Activated T-helper 9 cell treated with anti-CD3 and anti-CD28 coated beads, Interleukin-2, amount 50 U/mL, for 16 hours (primary cell): ENCODE measurements around the gene ASIC3.

Experiments used
- DNase-seq: peaks from one replicate; pipeline ENCODE4 v3.0.0-alpha.2; 2020; ENCODE audit warnings: low read depth

The ASIC3 gene

DNA sequence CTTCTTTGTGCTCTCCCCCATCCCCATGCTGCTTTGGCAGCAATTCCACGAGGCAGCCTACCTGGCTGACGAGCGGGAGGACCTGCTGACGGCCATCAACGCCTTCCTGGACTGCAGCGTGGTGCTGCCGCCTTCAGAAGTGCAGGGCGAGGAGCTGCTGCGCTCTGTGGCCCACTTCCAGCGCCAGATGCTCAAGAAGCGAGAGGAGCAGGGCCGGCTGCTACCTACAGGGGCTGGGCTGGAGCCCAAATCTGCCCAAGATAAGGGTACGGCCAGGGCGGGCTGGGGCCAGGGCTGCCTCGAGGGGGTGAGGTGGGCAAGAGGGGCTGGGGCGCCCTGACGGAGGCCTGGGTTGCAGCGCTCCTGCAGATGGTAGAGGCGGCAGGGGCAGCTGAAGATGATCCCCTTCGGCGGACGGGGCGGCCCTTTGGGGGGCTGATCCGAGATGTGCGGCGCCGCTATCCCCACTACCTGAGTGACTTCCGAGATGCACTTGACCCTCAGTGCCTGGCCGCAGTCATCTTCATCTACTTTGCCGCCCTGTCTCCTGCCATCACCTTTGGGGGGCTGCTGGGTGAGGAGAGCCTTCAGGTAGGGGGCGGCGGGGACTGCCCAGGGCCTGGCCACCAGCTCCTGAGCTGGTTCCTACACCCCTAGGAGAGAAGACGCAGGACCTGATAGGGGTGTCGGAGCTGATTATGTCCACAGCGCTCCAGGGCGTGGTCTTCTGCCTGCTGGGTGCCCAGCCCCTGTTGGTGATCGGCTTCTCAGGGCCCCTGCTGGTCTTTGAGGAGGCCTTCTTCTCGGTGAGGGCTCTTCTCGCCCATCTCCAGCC, 22.9 kb downstream of the ASIC3 start:
- no peak for DNase-seq

DNA sequence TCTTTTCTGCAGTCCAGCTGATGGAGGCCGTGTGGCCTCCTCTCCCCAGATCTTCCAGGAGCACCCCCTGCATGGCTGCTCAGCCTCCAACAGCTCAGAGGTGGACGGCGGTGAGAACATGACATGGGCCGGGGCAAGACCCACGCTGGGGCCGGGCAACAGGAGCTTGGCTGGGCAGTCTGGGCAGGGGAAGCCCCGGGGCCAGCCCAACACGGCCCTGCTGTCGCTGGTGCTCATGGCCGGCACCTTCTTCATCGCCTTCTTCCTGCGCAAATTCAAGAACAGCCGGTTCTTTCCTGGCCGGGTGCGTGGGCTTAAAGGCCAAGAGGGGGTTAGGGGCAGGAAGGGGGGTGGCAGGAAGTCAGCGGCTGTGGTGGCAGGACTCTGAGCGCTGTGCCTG, 25.7 kb downstream of the ASIC3 start:
- DNase-seq, result no peak

DNA sequence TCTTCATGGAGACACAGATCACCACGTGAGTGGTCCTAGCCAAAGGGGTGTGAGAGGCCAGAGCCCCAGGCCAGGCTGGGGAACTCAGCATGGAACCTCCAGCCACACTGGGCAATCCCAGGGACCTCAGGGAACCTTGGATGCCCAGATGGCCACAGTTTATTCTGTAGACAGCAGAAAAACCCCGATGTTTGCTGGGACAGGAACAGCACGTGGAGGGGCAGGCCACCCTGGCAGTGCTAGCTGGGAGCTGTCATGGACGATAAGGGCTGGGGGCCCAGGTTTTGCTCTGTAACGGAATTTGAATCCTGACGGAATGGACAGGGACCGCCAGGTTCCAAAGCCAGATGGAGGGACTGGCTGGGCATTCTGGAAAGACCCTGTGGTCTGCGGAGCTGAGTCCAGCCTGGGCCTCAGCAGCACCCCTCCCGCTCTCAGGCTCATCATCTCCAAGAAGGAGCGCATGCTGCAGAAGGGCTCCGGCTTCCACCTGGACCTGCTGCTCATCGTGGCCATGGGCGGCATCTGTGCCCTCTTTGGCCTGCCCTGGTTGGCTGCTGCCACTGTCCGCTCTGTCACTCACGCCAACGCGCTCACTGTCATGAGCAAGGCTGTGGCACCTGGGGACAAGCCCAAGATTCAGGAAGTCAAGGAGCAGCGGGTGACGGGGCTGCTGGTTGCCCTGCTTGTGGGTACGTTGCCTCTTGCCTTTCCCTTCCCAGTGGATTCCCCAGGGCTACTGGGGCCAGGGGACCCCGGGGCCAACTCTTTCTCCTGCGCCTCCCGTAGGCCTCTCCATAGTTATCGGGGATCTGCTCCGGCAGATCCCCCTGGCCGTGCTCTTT, 26.7 kb downstream of the ASIC3 start:
- DNase-seq, result no peak

DNA sequence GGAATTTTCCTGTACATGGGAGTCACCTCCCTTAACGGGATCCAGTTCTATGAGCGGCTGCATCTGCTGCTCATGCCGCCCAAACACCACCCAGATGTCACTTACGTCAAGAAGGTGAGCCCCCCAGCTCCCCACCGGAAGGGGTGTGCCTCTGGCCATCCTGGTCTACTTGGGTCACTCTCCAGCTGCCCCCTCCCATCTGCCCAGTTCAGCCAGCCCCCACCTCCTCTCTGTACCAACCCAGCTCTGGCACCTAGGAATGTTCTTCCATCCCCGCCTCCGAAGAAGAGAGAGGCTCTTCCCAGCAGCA, 27.3 kb downstream of the ASIC3 start:
- DNase-seq, result no peak

DNA sequence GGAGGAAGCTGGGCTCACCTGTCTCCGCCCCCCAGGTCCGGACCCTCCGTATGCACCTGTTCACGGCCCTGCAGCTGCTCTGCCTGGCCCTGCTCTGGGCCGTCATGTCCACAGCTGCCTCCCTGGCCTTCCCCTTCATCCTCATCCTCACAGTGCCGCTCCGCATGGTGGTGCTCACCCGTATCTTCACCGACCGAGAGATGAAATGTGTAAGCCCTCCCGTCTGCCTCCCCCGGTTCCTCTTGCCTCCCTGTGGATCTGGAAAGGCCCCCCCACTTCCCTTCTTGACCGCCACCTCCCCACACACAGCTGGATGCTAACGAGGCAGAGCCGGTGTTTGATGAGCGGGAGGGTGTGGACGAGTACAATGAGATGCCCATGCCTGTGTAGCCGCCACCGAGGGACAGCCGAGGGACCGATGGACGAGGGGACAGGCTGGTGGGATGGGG, 27.7 kb downstream of the ASIC3 start:
- no peak for DNase-seq

DNA sequence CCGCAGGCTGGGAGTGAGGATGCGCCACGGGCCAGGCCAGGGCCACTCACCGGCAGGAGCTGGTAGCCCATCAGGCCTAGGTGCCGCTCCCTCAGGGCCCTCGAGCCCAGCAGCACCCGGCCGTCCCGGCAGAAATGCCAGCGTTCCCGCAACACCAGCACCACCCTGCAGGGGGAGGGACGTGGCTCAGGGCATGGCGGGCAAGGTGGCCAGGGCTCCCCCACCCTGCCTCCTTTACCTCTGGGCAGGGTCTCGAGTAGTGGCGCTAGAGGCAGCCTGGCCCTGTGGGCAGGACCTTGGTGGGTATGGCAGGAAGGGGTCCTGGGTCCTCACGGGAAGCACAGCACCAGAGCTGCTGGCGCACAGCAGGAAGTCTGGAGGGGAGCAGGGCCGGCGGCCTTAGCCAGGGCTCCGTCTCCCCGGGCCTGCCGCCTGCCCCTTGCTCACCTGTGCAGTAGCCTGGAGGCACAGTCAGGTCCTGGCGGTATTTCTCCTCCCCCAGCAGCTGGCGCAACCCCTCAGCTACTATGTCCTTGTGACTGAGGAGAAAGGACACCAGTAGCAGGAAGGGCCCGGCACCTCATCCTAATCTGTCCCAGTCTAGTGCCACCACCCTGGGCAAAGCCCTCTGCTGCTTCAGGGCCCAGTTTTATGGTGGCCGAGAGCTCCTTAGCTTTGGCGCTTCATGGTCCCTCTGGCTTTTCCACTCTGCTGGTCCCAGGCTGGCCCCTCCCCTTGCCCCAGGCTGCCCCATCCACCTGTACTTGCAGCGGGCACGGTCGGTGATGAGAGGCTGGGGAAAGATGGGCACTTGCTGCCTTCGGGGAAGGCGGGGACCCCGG, 28.8 kb downstream of the ASIC3 start:
- no peak for DNase-seq

DNA sequence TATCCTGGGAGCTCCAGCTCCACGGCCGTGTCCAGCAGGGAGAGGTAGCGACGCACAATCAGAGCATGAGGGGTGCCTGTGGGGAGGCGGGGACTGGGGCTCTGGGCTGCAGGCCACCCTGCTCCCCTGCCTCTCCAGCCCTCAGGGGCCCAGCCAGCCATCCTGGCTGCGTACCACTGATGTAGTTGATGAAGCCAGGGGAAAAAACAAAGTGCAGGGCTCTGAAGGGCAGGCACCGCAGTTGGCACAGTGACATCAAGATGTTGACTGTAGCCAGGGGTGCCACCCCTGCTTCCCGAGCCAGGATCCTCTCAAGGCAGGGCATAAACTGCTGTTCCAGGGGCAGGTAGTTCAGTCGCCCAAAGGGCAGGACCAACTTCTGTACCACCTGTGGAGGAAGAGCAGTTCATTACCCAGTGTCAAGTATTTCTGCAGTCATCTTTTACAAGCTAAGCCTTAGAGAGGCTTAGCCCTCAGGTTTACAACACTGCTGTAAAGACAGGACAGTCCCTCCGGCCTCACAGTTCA, 29.4 kb downstream of the ASIC3 start:
- no peak for DNase-seq

DNA sequence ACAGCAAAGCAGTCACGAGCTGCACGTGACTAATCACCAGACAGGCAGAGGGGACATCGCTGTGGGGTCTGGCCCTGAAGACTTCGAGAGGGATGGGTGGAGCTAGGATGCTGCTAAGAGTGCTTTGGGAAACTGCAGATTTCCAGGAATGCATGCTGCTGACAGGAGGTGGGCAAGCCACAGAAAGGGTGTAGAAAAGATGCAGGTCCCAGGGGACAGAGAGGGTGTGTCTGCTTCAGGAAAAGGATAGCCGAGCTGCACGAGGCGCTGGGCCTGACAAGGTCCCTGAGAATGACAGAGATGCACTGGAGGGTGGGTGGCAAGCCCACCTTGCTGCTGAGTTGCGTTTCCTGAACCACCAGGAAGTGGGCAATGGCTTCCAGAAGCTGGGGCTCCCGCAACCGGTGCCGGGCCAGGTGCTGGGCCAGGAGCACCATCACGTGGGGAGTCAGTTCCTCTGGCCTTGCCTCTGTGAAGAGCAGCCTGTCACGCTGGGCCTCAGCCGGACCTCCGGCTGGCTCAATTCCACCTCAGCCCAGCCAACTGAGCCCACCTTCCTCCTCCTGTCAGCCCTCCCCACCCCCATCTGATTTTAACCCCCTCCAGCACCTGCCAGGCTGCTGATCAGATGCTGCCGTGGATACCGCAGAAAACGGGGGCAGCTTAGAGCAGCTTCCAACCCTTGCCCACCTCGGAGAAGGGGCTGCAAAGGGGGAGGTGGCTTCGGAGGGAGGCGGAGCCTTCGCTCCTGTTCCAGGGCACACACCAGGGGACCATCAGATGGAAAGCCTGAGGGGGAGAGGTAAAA, 30.1 kb downstream of the ASIC3 start:
- DNase-seq, result no peak

DNA sequence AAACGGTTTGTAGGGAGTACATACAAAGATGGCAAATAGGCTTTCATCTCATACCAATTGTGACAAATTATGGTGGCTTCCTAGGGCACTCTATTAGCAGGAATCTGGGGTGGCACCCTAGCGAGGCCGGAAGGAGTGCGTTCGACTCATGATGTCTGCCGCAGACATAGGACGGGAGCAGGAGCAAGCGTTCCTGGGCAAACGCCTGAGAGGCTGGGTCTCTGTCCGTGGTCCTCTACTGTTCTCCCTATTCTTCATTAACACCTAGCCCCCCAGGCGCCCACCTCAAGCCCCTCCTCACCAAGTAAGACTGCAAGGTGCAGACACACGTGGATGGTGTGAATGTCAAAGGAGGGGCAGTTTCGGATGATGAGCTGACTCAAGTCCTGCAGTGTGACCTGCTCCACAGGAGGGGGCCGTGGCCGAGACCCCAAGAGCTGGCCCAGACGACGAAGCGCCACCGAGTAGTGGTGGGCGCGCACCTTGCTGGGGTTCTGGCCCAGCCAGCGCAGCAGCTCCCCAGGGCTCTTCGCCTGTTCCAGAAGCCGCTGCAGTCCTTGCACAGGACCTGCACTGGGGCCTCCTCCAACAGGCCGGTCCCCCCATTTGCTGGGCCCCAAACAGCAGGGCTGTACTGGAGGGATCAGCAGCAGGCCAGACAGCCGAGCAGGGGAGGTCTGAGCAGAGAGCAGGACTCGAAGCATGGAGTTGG, 31.0 kb downstream of the ASIC3 start:
- no peak for DNase-seq

DNA sequence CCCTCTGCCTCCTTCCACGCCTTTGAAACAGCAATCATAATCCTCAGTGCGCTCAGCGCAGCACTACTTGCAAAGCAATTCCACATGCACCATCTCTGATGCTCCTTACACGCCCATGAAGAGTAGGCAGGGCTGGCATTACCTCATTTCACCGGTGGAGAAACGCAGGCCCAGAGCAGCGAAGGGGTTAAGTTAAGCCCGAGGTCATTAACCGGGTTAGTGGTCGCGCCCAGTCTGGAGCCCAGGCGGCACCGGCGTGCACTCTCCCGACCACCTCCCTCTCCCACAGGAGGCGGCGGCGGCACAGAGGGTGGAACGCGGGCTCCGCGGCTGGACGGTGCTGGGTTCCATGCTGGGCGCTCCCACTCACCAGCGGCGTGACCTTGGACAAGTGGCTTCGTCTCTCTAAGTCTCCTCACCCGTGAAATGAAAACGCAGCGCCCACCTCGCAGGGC, 31.8 kb downstream of the ASIC3 start:
- no peak for DNase-seq

DNA sequence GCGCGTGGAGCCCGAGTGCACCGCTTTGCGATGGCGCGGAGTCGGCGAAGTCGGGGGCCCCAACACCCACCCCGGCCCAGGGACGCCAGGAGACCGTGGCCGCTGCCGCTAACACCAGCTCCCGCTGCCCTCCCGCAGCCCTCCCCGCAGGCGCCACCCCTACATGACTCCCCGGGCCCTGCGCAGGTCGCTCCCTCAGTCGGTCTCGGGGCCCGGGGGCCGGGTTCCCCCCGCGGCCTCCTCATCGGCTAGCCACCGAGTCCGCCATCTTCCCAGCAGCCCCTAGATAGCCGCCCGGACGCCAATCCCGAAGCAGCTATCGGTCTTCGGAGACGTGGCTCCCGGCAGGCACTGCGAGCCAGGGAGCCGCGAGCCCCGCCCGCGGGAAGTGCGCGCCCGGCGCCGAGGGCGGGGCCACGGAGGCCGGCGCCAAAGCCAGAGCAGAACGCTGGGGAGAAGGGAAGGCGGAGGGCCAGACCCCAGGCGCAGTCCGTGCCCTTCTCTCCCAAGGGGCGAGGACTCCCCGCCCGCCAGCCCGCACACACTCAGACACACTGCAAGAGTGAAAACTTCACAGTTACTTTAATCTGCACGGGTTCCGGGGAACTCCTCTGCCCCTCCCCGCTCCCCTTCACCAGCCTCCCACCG, 32.3 kb downstream of the ASIC3 start, which contains the start of gene FASTK:
Gene FASTK (minus strand): TSS at position 288 of the 648 bp plus-strand sequence. CDS start 43 bp downstream, at position 245.
- peak; percentile 84 for DNase-seq

DNA sequence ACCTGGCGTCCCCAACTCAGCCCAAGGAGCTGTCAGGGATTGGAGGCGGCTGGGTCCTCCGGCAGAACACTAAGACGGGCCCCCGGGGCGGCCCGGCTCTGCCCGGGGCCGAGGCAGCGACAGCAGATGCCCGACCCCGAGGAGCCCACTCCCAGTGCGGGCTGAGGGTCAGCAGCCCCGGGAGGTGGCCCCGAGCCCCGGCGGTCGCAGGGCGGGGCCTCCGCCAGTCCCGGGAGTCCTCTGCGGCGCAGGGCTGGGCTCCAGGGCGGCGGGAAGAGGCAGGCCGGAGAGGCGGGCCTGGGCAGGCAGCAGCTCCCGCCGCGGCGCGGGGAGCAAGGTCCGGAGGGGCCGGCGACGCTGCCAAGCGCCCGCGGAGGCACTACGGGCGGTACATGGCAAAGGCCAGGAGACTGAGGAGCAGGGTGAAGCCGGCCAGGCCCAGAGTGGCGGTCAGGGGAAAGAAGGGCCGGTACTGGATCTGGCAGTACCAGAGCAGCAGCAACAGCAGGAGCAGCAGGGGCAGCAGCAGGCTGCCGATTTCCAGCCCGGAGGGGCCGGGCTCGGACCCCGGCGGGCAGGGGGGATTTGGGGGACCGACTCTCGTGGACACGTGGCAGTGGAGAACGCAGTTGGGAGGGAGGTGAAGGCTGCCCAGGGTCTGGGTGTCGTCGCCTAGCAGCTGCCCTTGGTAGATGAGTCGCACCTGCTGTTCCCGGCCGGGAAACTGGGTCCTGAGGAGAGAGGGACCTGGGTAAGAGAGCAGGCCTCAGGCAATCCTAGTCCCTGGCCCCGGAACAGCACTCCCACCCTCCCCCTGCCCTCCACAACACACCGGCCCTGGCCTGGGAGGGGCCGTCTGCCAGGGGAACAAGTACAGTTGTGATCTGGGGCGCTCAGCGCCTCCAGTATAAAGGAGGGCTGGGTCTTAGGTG, 33.1 kb downstream of the ASIC3 start:
- DNase-seq, result no peak

DNA sequence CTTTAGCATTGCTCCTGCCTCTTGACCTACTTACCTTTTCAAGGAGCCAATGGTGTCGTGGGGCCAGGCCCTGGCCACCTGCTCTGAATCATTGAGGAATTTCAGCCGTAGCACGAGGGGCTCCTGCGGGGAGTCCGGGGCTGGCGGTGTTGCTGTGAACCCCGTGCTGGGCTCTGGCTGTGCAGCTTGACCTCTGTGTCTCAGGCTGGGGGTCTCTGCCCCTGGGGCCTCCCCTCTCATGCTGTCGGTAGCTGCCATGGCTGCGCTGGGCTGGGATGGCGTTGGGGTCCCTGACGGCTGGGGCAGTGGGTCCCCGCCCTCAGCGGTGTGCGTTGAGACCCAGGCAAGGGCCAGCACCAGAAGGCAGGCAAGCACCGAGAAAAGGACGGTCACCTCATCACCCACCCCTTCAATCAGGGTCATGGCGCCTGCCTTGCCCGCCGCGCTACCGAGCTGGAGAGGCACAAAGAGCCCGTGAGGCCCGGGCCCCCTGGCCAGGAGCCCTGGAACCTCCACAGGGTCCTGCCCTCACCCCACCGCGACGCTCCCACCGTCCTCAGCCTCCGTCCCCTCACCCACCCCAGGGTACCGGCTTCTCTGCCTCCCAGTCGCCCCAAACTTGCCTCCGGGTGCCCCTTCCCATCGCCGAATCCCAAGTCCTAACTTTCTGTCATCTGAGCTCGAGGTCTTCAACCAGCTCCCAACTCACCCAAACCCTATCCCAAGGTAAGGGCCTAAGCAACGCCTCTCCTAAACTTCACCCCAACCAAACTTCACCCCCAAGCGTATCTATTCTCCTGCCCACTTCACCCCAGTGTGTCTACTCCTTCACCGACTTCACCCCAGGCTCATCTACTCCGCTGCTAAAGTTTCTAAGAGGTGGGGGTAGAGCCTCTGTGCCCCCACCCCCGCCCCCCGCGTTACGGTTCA, 34.1 kb downstream of the ASIC3 start:
- DNase-seq, result no peak

DNA sequence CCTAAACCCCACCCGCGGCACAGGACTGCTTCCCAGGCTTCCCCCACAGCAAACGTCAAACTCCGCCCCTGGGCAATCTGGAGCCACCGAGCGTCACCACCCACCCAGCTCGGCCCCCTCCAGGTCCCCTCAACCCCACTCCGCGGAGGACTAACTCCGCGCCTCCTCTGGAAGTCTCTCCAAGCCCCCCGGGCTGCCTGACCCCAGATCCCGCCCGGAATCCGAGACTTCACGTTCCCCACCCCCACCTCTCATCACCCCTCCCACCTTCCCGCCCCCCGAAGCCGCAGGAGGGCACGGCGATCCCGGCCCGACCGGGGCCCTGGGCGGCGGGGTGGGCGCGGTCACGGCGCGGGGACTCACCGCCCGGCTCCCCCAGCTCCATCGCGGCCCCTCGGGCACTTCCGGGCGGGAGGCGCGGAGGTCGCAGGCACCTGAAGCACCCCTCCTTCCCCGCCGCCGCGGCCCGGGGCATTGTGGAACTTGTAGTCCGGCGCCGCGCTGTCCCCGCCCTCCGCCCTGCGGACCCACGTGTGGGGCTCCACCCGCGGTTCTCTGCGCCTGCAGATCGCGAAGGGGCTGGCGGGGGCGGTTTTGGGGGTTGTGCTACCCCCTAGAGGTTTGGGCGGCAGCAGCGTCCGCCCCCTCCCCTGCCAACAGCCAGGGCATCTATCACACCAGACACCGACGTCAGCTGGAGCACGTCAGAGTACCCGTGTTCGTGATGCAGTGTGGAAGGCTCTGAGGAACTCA, 34.9 kb downstream of the ASIC3 start, which contains the start of gene TMUB1:
Gene TMUB1 (minus strand): TSS at position 423 of the 753 bp plus-strand sequence. CDS start 930 bp downstream, outside the sequence.
- peak; percentile 79 for DNase-seq

DNA sequence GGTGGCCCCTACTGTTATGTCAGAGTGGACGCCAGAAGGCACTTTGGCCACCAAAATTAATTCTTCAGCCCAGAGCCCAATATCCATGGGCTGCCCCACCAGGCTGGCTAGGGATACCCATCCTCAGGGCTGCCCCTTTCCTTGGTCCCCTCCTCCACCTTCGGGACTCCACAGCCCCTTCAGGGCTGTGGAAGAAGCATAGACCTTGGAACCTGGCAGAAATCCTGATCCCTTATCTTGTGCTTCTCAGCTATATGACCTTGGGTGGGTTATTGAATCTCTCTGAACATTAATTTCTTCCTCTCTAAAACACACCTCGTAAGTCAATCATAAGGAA, 35.5 kb downstream of the ASIC3 start:
- DNase-seq, result no peak

DNA sequence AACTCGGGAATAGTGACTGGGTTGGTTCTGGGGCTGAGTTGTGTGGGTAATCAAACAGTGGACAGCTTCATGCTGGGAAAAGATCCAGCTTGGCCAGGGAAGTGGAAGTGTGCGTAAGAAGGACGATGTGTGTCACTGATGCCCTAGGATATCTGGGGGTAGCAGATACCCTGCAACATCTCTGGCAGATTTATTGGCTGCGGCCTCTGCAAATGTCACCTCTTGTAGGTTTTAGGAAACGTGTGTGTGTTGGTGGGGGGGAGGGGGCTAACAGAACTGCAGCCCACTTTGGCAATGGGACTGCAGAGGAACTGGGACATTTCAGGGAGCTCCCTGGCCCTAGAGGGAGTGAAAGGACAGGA, 37.0 kb downstream of the ASIC3 start:
- no peak for DNase-seq
